GM18867 (cell line): Measurements from ENCODE around the gene ELAVL1.
"Not testable (repeated sequence)": the region's sequence is repeated elsewhere in the genome, so short reads cannot be mapped to it uniquely, and the experiment has no call there.

Experiments
- ATAC-seq: cut with Tn5 transposase; IDR thresholded peaks from one replicate; pipeline ENCODE4 v1.9.1; 2021; ENCODE audit warnings: mild to moderate bottlenecking, moderate library complexity; ENCODE audit not compliant: unreplicated experiment

ELAVL1 gene

GRCh38 chr19:7941895-7942596, 63.4 kb downstream of the ELAVL1 start:
- no peak for ATAC-seq

- no peak for ATAC-seq
Observed at GRCh38 chr19:7940841-7941240, 64.6 kb downstream of the ELAVL1 start.

GRCh38 chr19:7934766-7935165, 70.7 kb downstream of the ELAVL1 start:
- ATAC-seq = no peak

GRCh38 chr19:7933828-7934725, 71.4 kb downstream of the ELAVL1 start:
- ATAC-seq = no peak

- no peak for ATAC-seq
Observed at GRCh38 chr19:7933411-7933810, 72.0 kb downstream of the ELAVL1 start.

- ATAC-seq = no peak
Observed at GRCh38 chr19:7932930-7933300, 72.5 kb downstream of the ELAVL1 start.

- ATAC-seq = no peak
Observed at GRCh38 chr19:7932276-7932929, 73.0 kb downstream of the ELAVL1 start.

GRCh38 chr19:7931221-7932061, 74.0 kb downstream of the ELAVL1 start:
- ATAC-seq = no peak

GRCh38 chr19:7930765-7931164, 74.7 kb downstream of the ELAVL1 start:
- ATAC-seq = no peak

GRCh38 chr19:7930030-7930429, 75.4 kb downstream of the ELAVL1 start:
- ATAC-seq = not testable (repeated sequence)

GRCh38 chr19:7928741-7929701, 76.4 kb downstream of the ELAVL1 start:
- ATAC-seq = no peak

- no peak for ATAC-seq
Observed at GRCh38 chr19:7928334-7928706, 77.1 kb downstream of the ELAVL1 start.

- no peak for ATAC-seq
Observed at GRCh38 chr19:7927605-7928333, 77.7 kb downstream of the ELAVL1 start.

GRCh38 chr19:7926727-7927604, 78.5 kb downstream of the ELAVL1 start:
- ATAC-seq = no peak

- ATAC-seq = peak; percentile 29
Observed at GRCh38 chr19:7926021-7926726, 79.3 kb downstream of the ELAVL1 start, which contains the start of gene CTXN1. Gene CTXN1, minus strand, starts transcription at chr19:7926135. Its CDS starts 597 bp downstream, at chr19:7925538.

GRCh38 chr19:7925171-7925851, 80.1 kb downstream of the ELAVL1 start:
- no peak for ATAC-seq
